CD4-positive, alpha-beta T cell treated with Interleukin-4 for 4 hours (primary cell): Measurements from ENCODE around the gene CLEC1A.

Experiments
- DNase-seq: peaks from one replicate; pipeline ENCODE4 v3.0.0-alpha.2; 2020

CLEC1A gene

DNA sequence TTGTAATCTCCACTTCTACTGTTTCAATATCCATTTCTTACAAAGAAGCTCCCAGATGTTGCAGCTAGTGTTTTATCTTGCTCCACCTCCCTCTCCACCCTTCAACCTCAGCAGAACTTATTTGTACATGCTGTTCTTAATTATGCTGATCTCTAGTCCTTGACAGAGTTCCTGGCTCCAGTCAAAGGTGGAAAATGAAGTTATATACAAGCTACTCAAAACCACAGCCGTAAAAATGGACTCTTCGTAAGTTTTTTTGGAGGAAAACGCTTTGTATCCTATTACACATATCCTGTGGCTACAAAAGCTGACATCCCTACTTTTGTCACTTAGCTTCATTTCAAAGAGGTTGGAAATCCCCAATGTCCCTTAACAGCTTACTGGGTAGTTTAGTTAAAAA is 1.3 kb downstream of the CLEC1A start:
- no peak for DNase-seq

DNA sequence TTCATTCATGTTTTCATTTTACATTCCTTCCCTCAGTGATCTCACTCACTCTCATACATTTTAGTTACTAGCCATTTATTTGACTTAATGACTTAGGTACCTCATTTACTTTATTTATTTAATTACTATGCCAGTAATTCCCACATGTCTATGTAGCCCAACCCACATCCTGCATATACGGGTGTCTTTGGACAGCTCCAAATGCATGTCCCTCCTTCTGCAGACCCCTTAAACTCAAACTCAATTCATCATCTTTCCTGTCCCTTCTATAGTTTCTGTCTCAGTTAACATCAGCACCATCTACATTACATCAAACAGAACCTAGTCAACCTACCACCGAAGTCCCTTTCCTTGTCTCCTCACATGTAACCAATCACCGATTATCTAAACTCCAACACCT is 2.8 kb downstream of the CLEC1A start:
- DNase-seq: no peak

- no peak for DNase-seq
These were observed 4.0 kb downstream of the CLEC1A start for GRCh38 chr12:10094646-10095395.

GRCh38 chr12:10088955-10089900 is 9.6 kb downstream of the CLEC1A start:
- DNase-seq: no peak

GRCh38 chr12:10088031-10088430 is 10.8 kb downstream of the CLEC1A start:
- no peak for DNase-seq

GRCh38 chr12:10086387-10086786 is 12.4 kb downstream of the CLEC1A start:
- DNase-seq: no peak

DNA sequence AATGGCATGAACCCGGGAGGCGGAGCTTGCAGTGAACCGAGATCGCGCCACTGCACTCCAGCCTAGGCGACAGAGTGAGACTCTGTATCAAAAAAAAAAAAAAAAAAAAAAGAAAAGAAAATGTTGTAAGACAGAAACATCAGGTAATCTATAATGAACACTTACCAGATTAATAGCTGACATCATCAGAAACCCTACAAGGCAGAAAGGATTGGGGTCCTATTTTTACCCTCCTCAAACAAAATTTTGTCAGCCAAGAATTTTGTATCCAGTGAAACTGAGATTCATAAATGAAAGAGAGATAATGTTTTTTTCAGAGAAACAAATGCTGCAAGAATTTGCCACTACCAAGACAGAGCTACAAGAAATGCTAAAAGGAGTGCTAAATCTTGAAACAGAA is 14.1 kb downstream of the CLEC1A start:
- DNase-seq: no peak

- DNase-seq: no peak
These were observed 16.5 kb downstream of the CLEC1A start for GRCh38 chr12:10082117-10082874.

DNA sequence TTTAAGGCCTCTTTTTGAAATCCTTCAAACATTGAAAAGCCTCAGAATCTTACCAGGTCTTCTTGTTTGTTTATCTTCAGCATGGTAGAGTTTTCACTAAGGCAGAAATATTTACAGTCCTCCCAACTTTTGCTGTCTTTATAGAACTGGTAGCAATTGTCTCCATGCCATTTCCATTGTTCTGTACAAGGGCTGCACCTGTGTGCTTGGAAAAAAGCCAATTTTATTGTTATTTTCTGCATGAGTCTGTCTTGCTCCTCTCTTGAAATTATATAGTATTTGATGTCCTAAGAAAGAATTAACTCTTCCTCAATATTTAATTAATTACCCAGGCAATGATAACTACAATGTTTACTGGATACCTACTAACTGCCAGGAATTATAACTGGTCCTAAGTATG is 23.3 kb downstream of the CLEC1A start:
- no peak for DNase-seq

GRCh38 chr12:10073261-10073660 is 25.5 kb downstream of the CLEC1A start:
- no peak for DNase-seq

DNA sequence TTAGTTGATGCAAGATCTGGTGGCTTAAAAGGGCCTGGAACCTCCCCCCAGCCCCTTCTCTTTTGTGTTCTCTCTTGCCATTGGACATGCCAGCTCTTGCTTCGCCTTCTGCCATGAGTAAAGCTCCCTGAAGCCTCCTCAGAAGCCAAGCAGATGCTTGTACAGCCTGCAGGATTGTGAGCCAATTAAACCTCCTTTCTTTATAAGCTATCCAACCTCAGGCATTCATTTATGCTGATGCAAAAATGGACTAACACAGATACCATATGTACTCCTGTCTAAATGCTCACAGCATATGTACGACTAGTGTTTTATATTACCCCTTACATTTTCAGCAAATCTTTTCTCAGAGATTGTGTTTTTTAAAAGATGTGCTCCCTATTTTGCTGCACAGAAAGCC is 26.7 kb downstream of the CLEC1A start:
- DNase-seq: no peak

DNA sequence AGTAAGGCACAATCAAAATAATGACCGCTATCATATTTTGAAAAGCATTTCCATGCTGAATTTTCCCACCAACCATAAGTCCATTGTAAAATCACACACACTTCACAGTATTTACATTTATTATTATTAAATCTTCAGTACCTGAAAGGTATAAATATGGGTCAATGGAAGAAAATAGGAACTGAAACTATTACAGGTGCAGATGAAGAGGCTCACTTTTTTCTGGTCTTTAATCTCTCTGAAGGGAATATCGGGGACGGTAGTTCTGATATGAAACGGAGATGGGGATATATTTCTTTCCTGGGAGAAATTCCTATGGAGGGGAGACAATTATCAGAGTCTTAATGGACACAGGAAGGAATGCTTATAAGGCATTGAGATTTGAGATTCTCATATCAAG is 28.4 kb downstream of the CLEC1A start:
- DNase-seq: no peak

DNA sequence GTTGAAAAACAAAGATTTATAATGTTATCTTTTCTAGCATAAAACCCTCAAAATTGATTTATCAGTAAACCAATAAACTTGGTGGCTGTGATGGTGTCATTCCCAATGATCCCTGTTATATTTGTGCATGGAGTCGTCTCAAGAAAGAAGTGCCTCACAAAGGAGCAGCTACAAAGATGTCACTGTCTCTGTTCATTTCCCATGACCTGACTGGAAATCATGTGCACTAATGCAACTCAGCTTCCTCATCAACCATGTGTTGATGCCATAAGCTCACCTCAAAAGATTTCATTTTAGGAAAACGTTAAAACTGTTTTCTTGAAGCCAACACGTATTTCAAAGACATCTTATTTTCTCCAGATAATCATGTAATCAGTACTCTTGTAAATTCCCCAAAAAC is 28.8 kb downstream of the CLEC1A start:
- no peak for DNase-seq

DNA sequence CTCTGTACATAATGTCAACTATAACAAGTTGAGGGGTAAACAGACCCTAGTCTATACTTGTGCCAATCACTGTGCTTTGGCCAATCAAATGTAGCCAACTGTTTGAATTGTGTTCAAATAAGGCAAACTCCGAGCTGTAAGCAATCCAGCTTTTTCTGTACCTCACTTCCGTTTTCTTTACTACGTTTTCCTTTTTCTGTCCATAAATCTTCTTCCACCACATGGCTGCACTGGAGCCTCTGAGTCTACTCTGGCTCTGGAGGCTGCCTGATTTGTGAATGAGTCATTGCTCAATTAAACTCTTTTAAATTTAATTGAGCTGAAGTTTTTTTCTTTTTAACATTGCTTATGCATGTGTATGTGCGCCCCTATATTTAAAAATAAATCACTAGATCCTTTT is 29.7 kb downstream of the CLEC1A start:
- DNase-seq: no peak

GRCh38 chr12:10068644-10069043 is 30.1 kb downstream of the CLEC1A start:
- DNase-seq: peak; percentile 8

DNA sequence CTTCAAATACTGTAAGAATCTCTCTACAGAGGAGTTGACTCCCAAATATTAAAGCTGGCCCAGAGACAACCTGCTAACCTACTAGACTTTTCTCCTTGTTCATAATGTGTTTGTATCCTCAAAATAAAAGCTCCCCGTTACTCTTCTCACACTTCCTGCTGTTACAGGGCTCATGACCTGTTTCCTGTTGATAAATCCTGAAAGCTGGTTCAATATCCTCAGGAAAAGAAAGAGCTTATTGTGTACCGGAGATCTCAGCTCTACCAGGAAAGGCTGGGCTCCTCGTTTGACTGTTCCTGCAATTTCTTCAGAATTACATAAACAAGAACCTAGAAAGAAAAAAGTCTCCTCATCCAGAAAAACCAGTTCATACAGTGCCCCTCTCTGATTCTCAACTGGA is 30.8 kb downstream of the CLEC1A start:
- DNase-seq: no peak

DNA sequence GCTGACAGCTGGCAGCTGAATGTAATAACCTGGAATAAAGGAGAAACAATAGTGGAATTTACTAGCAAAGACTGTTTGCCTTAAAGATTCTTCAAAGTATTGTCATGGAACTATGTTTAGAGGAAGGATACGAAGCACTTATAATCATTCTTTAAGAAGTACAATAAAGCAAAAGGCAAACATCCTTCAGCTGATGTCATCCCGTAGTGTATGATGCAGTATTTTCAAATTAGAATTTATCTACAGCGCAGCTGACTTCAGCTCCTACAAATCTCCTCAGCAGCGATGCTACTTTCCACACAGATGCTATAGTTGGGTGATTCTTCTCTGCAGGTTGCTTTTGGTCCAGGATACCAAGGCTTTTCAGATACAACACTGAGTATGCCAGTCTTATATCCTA is 31.5 kb downstream of the CLEC1A start:
- DNase-seq: no peak

DNA sequence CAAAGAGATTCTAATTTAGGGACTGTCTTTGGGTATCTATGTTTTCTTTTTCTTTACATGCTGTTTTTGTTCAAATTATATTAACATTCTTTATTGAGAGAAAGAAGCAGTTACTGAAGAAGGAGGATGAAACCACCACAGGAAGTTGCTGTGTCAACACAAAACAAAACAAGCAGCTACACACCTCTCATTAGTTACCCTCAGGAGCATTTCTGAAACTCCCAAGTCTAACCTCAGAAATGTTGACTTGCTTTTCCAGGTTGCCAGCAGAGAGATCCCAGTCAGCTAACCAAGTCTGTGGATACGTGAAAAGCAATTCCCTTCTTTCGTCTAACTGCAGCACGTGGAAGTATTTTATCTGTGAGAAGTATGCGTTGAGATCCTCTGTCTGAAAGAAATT is 33.5 kb downstream of the CLEC1A start:
- no peak for DNase-seq

DNA sequence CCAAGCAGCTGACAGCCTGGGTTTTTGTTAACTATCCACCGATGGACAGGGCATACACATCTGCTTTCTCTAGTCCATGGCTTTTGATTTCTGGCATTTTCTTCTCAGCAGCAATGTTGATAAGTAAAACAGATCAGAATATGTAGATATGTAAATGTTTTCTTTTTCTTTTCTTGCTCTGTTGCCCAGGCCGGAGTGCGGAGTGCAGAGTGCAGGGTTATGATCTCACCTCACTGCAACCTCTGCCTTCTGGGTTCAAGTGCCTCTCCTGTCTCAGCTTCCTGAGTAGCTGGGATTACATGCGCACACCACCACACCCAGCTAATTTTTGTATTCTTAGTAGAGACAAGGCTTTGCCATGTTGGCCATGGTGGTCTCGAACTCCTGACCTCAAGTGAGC is 40.4 kb downstream of the CLEC1A start:
- no peak for DNase-seq

DNA sequence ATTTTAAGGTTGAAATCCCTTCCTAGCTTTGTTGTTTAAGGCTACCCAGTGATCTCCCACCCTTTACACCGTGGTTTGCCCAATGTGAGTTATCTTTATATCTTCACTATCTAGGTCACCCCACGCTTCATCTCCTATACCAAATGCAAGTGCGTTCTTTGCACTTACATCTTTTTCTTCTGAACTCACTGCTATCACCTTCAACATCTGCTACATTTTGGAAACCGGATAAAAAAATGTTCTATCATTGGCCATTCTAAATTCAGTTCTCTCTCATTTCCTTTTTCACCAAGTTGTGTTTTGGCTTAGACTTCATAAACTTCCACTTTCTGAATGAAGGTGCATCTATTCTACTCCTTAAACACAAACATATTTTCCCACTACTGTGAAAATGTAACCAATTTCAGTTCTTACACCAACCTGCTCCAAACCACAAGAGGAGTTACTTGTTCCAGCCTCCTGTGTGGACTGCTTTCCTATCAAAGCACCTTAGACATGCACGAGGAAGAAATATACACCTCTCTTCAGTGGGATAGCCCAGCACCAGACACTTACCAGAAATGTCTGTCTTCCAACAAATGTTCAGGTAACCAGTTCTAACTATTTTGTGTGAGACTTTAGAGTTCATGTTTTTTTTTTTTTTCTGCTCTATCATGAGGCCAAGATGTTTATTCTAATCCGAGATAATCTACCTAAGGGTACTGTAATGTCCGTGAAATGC is 46.4 kb downstream of the CLEC1A start:
- no peak for DNase-seq

DNA sequence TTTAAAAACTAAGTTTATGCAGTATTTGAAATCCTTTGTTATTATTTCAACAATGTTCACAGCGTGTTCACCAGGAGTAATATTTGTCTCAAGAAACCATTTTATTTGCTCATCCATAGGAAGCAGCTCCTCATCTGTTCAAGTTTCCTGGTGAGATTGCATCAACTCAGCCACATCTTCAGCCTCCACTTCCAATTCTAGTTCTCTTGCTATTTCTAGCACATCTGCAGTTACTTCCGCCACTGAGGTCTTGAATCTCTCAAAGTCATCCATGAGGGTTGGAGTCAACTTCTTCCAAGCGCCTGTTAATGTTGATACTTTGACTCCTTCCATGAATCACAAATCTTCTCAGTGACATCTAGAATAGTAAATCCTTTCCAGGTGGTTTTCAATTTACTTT is 50.3 kb downstream of the CLEC1A start:
- no peak for DNase-seq

DNA sequence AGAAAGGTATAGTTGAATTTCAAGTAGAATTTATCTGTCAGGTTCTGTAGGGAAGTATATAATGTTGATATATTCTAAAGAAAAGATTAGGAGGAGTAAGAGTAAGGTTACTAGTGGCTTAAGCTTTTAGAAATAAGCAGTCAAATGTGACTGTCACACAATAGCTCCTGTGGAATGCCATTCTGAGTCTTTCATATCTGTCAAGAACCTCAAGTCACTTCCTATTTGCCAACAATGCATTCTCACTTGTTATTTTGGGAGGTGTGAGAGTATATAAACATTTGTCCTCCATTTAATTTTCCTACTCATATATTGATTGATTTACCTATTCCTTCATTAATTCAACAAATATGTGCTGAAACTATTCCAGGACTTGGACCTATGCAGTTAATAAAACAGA is 56.6 kb downstream of the CLEC1A start:
- no peak for DNase-seq
